KBM-7 (cell line): ENCODE data around the gene RAB11FIP3.
A peak's percentile ranks its signal among the peaks of the same experiment; 100 is the strongest.
"Not testable (repeated sequence)": the region's sequence is repeated elsewhere in the genome, so short reads cannot be mapped to it uniquely, and the experiment has no call there.

Experiments used
- DNase-seq: peaks from one replicate; pipeline ENCODE4 v3.0.0-alpha.2; 2015
- in situ Hi-C: fragments of 300-500 bp; cut with MboI; formaldehyde crosslinking; loops from 2 replicates; pipeline ENCODE4 v1.14.3; 2020; ENCODE audit warnings: low sequenced_read_pairs, low pct_unique_long_range_greater_than_20kb, mixed read lengths

Gene RAB11FIP3

GRCh38 chr16:482468-483185, 57.2 kb downstream of the RAB11FIP3 start:
- in situ Hi-C loops, result no loop called here
- no peak for DNase-seq

DNA sequence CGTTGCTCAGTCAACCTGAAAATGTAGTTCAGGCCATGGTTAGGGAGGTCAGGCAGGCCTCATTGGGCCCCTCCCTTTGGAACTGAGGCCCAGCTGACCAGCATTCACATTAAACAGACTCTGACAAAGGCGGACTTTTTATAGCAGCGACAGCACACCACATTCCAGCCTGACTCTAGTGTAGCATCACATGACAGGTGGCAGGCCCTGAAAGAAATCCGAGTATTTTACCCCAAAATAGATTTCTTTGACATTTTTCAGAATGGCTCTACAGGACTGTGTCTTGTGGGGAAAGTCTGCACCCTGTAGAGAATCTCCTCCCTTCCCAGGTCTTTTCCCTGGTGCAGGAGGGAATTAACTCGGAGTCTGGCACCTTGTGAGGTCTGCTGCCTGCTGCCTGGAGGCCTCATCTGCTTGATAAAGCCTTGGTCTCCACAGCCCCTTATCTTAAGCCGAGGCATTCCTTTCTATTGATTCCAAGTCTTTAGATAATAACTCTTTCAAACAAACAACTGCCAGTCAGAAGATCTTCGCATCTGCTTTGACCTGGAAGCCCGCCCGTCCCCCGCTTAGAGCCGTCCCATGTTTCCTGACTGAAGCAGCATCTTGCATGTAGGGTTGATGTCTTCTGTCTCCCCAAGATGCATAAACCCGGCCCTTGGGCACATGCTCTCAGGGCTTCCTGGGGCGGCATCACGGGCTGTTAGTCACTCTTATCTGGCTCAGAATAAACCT, 58.1 kb downstream of the RAB11FIP3 start:
- DNase-seq, result no peak
- in situ Hi-C loops, result no loop called here

GRCh38 chr16:489606-490005, 64.2 kb downstream of the RAB11FIP3 start:
- DNase-seq, result no peak
- in situ Hi-C loops, result no loop called here

GRCh38 chr16:490768-491167, 65.3 kb downstream of the RAB11FIP3 start:
- in situ Hi-C loops, result no loop called here
- DNase-seq, result no peak

- in situ Hi-C loops, result no loop called here
- no peak for DNase-seq
Measured at GRCh38 chr16:491220-491919, 65.9 kb downstream of the RAB11FIP3 start.

GRCh38 chr16:492211-492875, 66.9 kb downstream of the RAB11FIP3 start:
- in situ Hi-C loops, result no loop called here

DNA sequence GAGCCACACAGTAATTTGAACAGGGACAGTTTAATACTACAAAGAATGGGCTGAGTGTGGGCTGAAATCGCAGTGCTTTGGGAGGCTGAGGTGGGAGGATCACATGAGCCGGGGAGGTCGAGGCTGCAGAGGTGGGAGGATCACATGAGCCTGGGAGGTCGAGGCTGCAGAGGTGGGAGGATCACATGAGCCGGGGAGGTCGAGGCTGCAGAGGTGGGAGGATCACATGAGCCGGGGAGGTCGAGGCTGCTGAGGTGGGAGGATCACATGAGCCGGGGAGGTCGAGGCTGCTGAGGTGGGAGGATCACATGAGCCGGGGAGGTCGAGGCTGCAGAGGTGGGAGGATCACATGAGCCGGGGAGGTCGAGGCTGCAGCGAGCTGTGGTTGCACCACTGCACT, 69.2 kb downstream of the RAB11FIP3 start:
- in situ Hi-C loops, DNase-seq: not testable (repeated sequence)

More at GRCh38 chr16:492211-492875, 66.9 kb downstream of the RAB11FIP3 start:
- DNase-seq, result no peak

DNA sequence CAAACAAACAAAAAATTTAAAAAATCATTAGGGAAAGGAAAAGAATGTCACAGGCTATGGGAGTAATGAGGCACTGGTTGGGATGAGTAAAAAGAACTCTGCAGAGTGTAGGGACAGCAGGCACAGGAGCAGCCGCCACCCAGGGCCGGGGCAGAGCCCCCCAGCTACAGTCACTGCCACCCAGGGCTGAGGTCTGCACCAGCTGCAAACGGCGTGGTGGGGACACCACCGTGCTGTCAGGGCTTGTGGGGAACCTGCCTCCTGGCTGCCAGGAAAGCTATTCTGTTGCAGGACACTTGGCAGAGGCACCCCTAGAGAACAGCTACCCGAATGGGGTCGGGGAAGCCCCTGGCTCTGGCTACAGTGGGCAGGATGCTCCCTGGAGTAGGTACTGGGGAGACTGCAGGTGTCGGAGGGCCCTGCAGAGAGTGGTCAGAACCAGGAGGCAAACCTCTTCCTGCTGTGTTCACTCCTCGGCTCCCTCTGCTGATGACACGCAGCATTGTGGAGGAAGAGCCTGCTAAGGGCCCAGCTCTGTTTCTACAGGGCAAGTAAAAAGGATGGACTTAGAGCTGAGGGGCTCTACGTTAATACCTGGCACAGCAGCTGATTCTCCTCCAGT, 69.8 kb downstream of the RAB11FIP3 start:
- in situ Hi-C loops, result no loop called here
- peak; percentile 50 for DNase-seq

GRCh38 chr16:496097-496886, 70.8 kb downstream of the RAB11FIP3 start:
- in situ Hi-C loops, result no loop called here
- DNase-seq, result no peak

- in situ Hi-C loops, result no loop called here
- DNase-seq, result no peak
Measured at GRCh38 chr16:497258-497657, 71.8 kb downstream of the RAB11FIP3 start.

- in situ Hi-C loops, result no loop called here
- no peak for DNase-seq
Measured at GRCh38 chr16:499924-500323, 74.5 kb downstream of the RAB11FIP3 start.

DNA sequence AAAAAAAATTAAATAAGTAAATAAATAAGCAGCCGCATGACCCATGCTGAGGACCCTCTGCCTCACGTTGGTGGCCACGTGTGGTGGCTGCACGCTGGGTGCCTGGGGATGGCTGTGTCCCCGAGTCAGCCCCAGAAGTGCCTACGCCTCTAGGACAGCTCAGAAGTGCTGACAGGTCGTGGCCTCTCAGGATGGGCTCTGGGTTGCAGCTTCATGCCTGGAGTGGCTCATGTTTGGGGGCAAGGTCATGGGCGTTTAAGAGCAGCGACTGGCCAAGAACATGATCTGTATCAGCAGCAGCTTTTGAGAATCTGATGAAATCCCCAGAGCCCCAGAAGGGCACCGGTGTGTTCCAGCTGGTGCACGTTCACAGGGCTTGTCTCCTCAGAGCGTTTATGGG, 75.3 kb downstream of the RAB11FIP3 start:
- DNase-seq, result no peak

GRCh38 chr16:502179-502943, 76.9 kb downstream of the RAB11FIP3 start:
- in situ Hi-C loops, result no loop called here
- no peak for DNase-seq

More for the DNA sequence above, 75.3 kb downstream of the RAB11FIP3 start:
- in situ Hi-C loops, result no loop called here

GRCh38 chr16:503150-504071, 78.0 kb downstream of the RAB11FIP3 start:
- in situ Hi-C loops, result no loop called here
- DNase-seq, result no peak

DNA sequence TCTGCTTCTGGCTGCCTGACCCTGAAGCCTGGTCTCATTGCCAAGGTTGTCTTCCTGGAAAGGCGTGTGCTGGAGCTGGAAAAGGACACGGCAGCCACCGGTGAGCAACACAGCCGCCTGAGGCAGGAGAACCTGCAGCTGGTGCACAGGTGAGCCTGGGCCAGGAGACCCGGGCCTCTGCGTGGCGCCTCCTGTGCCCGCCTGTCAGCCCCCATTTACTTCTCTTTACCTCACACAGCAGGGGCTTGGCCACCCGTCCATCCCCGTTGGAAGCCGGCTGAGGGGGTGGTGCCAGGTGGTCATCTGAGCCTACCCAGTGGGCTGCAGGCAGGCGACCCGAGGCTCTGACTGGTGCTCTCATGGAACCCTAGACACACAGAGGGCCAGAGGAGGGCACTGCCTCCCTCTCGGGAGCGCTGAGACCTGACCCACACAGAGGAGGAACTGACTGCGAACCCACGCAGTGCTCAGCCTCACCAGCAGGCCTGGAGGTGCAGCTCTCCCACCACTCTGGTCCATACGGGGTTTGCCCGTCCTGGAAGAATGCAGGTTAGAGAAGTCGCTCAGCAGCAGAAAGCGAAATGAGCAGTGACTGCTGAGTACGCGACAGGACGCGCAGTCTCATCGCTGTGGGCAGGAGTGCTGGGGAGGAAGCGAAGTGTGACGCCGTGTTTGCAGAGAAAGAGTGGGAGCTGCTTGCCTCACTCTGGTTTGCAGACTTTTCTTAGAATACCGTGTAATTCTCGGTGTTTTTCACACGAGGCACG, 80.2 kb downstream of the RAB11FIP3 start:
- in situ Hi-C loops, result no loop called here

DNA sequence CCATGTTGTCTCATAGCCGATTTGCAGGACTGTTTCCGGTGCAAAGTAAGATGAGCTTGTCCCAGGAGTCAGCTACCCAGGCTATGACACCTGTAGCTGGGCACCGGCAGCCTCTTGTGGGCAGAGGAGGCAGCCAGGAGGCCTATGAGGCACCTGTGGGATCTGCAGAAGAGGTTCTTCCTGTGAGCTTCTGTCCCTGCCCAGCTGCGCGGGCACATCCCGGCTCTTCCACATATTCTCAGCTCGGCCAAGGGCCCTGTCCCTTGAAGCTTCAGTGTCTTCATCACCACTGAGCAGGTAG, 80.7 kb downstream of the RAB11FIP3 start:
- no peak for DNase-seq
- in situ Hi-C loops, result no loop called here

More for the DNA sequence above, 80.2 kb downstream of the RAB11FIP3 start:
- DNase-seq, result no peak
